Measurements from ENCODE around the gene TMEM182.

TMEM182 gene

GRCh38 chr2:102789349-102790090, 27.7 kb downstream of the TMEM182 start:
- no peaks in the 10 kb centered on the region for H3K36me3 ChIP-seq (ENCODE audit: control insufficient read depth in 1 of 2, insufficient read depth in 2 of 2, low read length in 2 of 2)
- no peak overlapping the region for H2BK12ac ChIP-seq (ENCODE audit: low read length)
- no CpG with 5 or more reads among the region's 7 CpGs for WGBS (ENCODE audit: extremely low coverage, insufficient coverage, insufficient read length)
- no peak overlapping the region for H3K23ac ChIP-seq (ENCODE audit: low read length)
- H3K9ac ChIP-seq (ENCODE audit: low read length): no peak overlapping the region
- no peaks in the 10 kb centered on the region for H3K27me3 ChIP-seq (ENCODE audit: insufficient read depth, low read length)
- DNase-seq: peak in 1 of 2 donors; percentile 35
- no peaks in the 10 kb centered on the region for H3K79me1 ChIP-seq (ENCODE audit: low read length)
- H3K4me2 ChIP-seq (ENCODE audit: low read length): no peak overlapping the region
- H3K4ac ChIP-seq (ENCODE audit: low read depth, low read length): no peak overlapping the region
- no peak overlapping the region for H3K18ac ChIP-seq (ENCODE audit: low read length)
- no peak overlapping the region for H2AK5ac ChIP-seq (ENCODE audit: low read length)
- no peak overlapping the region for H4K8ac ChIP-seq (ENCODE audit: low read depth, low read length)
- peaks cover 0 to 2% of the 10 kb centered on the region in 2 experiments for H3K4me1 ChIP-seq (ENCODE audit: control insufficient read depth in 1 of 2, insufficient read depth in 2 of 2, low read length in 2 of 2)
- H2AFZ ChIP-seq (ENCODE audit: insufficient read depth, low read length, poor library complexity): no peak overlapping the region
- no peak overlapping the region for H4K12ac ChIP-seq (ENCODE audit: low read depth, low read length)
- H2BK5ac ChIP-seq (ENCODE audit: low read depth, low read length, poor library complexity): no peak overlapping the region
- no peaks in the 10 kb centered on the region for H3K79me2 ChIP-seq (ENCODE audit: control insufficient read depth, insufficient read depth, low read length, poor library complexity)
- no peaks in the 10 kb centered on the region for H3K9me3 ChIP-seq (ENCODE audit: insufficient read depth, low read depth, low read length)
- no peak overlapping the region for H3K4me3 ChIP-seq (ENCODE audit: low read depth, low read length)
- no peak overlapping the region for H3K14ac ChIP-seq (ENCODE audit: low read length)
- no peak overlapping the region for H3K27ac ChIP-seq (ENCODE audit: low read depth, low read length)
- no peak overlapping the region for H4K91ac ChIP-seq (ENCODE audit: low read depth, low read length)
- no peak overlapping the region for H2BK120ac ChIP-seq (ENCODE audit: insufficient read depth, low read length, poor library complexity)

DNA sequence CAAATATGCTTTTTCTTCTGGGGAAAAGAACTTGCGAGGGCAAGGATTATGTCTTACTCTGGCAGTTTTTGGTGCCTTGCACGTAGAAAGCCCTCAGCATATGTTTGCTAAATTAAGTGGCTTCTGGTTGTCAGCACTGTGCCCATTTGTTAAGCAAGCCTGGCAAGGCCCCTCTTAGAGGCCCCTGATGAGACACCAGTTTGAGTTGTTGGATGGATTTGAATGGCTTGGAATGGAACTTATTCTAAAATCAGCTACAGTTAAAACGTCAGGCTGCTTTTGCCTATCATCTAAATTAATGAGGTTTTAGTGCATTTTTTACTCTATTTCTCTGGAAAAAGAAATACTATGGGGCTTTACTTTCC, 28.2 kb downstream of the TMEM182 start:
- H3K4me3 ChIP-seq (ENCODE audit: low read depth, low read length): no peak overlapping the region

DNA sequence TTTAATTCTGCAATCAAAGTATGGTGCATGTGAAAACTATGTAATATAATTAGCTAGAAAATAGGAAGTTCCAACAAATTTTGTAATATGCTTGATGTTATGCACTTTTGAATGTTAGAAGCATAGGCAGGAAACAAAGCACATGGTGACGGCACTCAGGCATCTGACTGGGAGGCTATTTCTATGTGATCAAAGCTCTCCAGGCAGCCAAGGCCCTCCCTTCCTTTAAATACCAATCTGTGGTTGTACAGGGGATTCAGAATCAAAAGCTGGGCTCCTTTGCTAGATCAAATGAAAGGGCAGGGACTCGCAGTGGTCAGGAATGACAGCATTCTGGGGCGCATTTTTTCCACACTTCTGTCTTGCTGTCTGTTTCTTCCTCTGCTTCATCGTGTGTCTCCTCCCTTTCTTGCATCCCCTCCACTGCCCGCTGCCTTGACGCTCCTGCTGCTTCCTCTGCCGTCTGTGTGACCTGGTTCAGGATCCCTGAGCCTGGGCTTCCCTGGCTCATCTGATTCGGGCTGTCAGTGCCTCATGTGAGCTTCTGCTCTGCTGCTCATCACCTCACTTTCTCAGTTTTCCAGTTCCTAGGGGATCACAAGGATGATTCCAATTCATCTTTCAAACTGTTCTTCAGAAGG, 30.9 kb downstream of the TMEM182 start:
- no peak overlapping the region for H3K9ac ChIP-seq (ENCODE audit: low read length)
- no peak overlapping the region for H3K18ac ChIP-seq (ENCODE audit: low read length)
- H3K27me3 ChIP-seq (ENCODE audit: insufficient read depth, low read length): no peaks in the 10 kb centered on the region
- H2BK120ac ChIP-seq (ENCODE audit: insufficient read depth, low read length, poor library complexity): no peak overlapping the region
- no peak overlapping the region for H2BK12ac ChIP-seq (ENCODE audit: low read length)
- no peak overlapping the region for H4K8ac ChIP-seq (ENCODE audit: low read depth, low read length)
- H2BK5ac ChIP-seq (ENCODE audit: low read depth, low read length, poor library complexity): no peak overlapping the region
- peaks cover 0 to under 1% of the 10 kb centered on the region in 2 experiments for H3K36me3 ChIP-seq (ENCODE audit: control insufficient read depth in 1 of 2, insufficient read depth in 2 of 2, low read length in 2 of 2)
- H3K9me3 ChIP-seq (ENCODE audit: insufficient read depth, low read depth, low read length): no peaks in the 10 kb centered on the region
- DNase-seq: no peak
- WGBS (ENCODE audit: extremely low coverage, insufficient coverage, insufficient read length): no CpG with 5 or more reads among the region's 8 CpGs
- H3K4me2 ChIP-seq (ENCODE audit: low read length): no peak overlapping the region
- H3K79me1 ChIP-seq (ENCODE audit: low read length): no peaks in the 10 kb centered on the region
- H3K4me1 ChIP-seq (ENCODE audit: control insufficient read depth in 1 of 2, insufficient read depth in 2 of 2, low read length in 2 of 2): no peaks in the 10 kb centered on the region
- no peak overlapping the region for H3K27ac ChIP-seq (ENCODE audit: low read depth, low read length)
- H3K4ac ChIP-seq (ENCODE audit: low read depth, low read length): no peak overlapping the region
- no peak overlapping the region for H3K4me3 ChIP-seq (ENCODE audit: low read depth, low read length)
- H4K91ac ChIP-seq (ENCODE audit: low read depth, low read length): no peak overlapping the region
- no peak overlapping the region for H3K23ac ChIP-seq (ENCODE audit: low read length)
- H2AFZ ChIP-seq (ENCODE audit: insufficient read depth, low read length, poor library complexity): no peak overlapping the region
- no peak overlapping the region for H2AK5ac ChIP-seq (ENCODE audit: low read length)
- H3K14ac ChIP-seq (ENCODE audit: low read length): no peak overlapping the region
- H4K12ac ChIP-seq (ENCODE audit: low read depth, low read length): no peak overlapping the region
- H3K79me2 ChIP-seq (ENCODE audit: control insufficient read depth, insufficient read depth, low read length, poor library complexity): no peaks in the 10 kb centered on the region

More for the DNA sequence above, 28.2 kb downstream of the TMEM182 start:
- Histone ChIP-seq H3K14ac (ENCODE audit: low read length) (no peak overlapping the region), H2AFZ (ENCODE audit: insufficient read depth, low read length, poor library complexity) (no peak overlapping the region), H3K79me1 (ENCODE audit: low read length) (no peaks in the 10 kb centered on the region), H3K79me2 (ENCODE audit: control insufficient read depth, insufficient read depth, low read length, poor library complexity) (no peaks in the 10 kb centered on the region), H3K9ac (ENCODE audit: low read length) (no peak overlapping the region), H2AK5ac (ENCODE audit: low read length) (no peak overlapping the region), H3K27ac (ENCODE audit: low read depth, low read length) (no peak overlapping the region), H3K4me1 (ENCODE audit: control insufficient read depth in 1 of 2, insufficient read depth in 2 of 2, low read length in 2 of 2) (peaks cover 0 to under 1% of the 10 kb centered on the region in 2 experiments), H3K9me3 (ENCODE audit: insufficient read depth, low read depth, low read length) (no peaks in the 10 kb centered on the region), H3K18ac (ENCODE audit: low read length) (no peak overlapping the region), H4K12ac (ENCODE audit: low read depth, low read length) (no peak overlapping the region), H3K23ac (ENCODE audit: low read length) (no peak overlapping the region), H3K27me3 (ENCODE audit: insufficient read depth, low read length) (no peaks in the 10 kb centered on the region), H3K4ac (ENCODE audit: low read depth, low read length) (no peak overlapping the region), H2BK12ac (ENCODE audit: low read length) (no peak overlapping the region), H4K8ac (ENCODE audit: low read depth, low read length) (no peak overlapping the region), H3K36me3 (ENCODE audit: control insufficient read depth in 1 of 2, insufficient read depth in 2 of 2, low read length in 2 of 2) (no peaks in the 10 kb centered on the region), H3K4me2 (ENCODE audit: low read length) (no peak overlapping the region), H2BK5ac (ENCODE audit: low read depth, low read length, poor library complexity) (no peak overlapping the region), H2BK120ac (ENCODE audit: insufficient read depth, low read length, poor library complexity) (no peak overlapping the region), H4K91ac (ENCODE audit: low read depth, low read length) (no peak overlapping the region)
- no peak for DNase-seq
- no CpG with 5 or more reads among the region's 3 CpGs for WGBS (ENCODE audit: extremely low coverage, insufficient coverage, insufficient read length)

DNA sequence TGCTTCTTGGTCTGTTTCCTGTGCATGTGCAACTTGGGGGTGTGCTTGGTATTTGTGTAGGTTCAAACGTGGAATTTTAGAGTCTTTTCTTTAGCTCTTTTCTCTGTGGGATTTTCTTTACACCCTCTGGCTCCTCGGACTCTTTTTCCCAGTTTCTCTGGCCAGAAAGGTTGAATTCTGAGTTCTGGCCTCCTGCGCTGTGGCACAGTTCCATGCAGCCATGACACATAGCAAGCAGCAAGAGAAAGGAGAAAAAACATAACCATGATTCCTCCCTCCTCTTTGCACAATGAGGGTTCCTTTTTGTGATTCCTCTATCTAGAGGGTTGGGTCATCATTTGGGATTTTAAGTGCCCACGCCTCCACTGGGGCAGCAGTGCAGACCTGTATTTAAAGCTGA, 33.8 kb downstream of the TMEM182 start:
- Histone ChIP-seq H3K9me3 (ENCODE audit: insufficient read depth, low read depth, low read length) (peaks cover 2% of the 10 kb centered on the region), H2BK5ac (ENCODE audit: low read depth, low read length, poor library complexity) (no peak overlapping the region), H4K91ac (ENCODE audit: low read depth, low read length) (no peak overlapping the region), H3K4me2 (ENCODE audit: low read length) (no peak overlapping the region), H4K8ac (ENCODE audit: low read depth, low read length) (no peak overlapping the region), H2BK120ac (ENCODE audit: insufficient read depth, low read length, poor library complexity) (no peak overlapping the region), H3K27ac (ENCODE audit: low read depth, low read length) (no peak overlapping the region), H3K79me1 (ENCODE audit: low read length) (no peaks in the 10 kb centered on the region), H3K14ac (ENCODE audit: low read length) (no peak overlapping the region), H3K4ac (ENCODE audit: low read depth, low read length) (no peak overlapping the region), H3K4me3 (ENCODE audit: low read depth, low read length) (no peak overlapping the region), H3K9ac (ENCODE audit: low read length) (no peak overlapping the region), H3K4me1 (ENCODE audit: control insufficient read depth in 1 of 2, insufficient read depth in 2 of 2, low read length in 2 of 2) (no peaks in the 10 kb centered on the region), H3K79me2 (ENCODE audit: control insufficient read depth, insufficient read depth, low read length, poor library complexity) (no peaks in the 10 kb centered on the region), H3K23ac (ENCODE audit: low read length) (no peak overlapping the region), H3K18ac (ENCODE audit: low read length) (no peak overlapping the region), H2AFZ (ENCODE audit: insufficient read depth, low read length, poor library complexity) (no peak overlapping the region), H3K36me3 (ENCODE audit: control insufficient read depth in 1 of 2, insufficient read depth in 2 of 2, low read length in 2 of 2) (peaks cover 4 to 6% of the 10 kb centered on the region in 2 experiments), H4K12ac (ENCODE audit: low read depth, low read length) (no peak overlapping the region), H2BK12ac (ENCODE audit: low read length) (no peak overlapping the region), H2AK5ac (ENCODE audit: low read length) (no peak overlapping the region), H3K27me3 (ENCODE audit: insufficient read depth, low read length) (no peaks in the 10 kb centered on the region)
- no peak for DNase-seq
- WGBS (ENCODE audit: extremely low coverage, insufficient coverage, insufficient read length): no CpG with 5 or more reads among the region's 4 CpGs

Measured in trophoblast cell (in vitro differentiated cells and primary cell).